KMS-11 (cell line): ENCODE measurements around the gene NSUN2.
"Not testable (repeated sequence)": the region's sequence is repeated elsewhere in the genome, so short reads cannot be mapped to it uniquely, and the experiment has no call there.

Experiments used
- H2AFZ ChIP-seq: fragments of 200-600 bp; sonication (generic); 2 replicates; pipeline ENCODE4 v1.6.1; 2016; ENCODE audit warnings: antibody characterized with exemption, mixed run types, low read depth
- H3K27ac ChIP-seq: fragments of 200-600 bp; sonication (generic); 2 replicates; pipeline ENCODE4 v1.6.1; 2016; ENCODE audit warnings: mild to moderate bottlenecking, mixed run types
- H3K27me3 ChIP-seq: fragments of 200-600 bp; sonication (generic); 2 replicates; pipeline ENCODE4 v1.6.1; 2017; ENCODE audit warnings: mild to moderate bottlenecking, low read depth, mixed run types, moderate library complexity; ENCODE audit not compliant: insufficient read depth
- H3K36me3 ChIP-seq: fragments of 200-600 bp; sonication (generic); 2 replicates; pipeline ENCODE4 v1.6.1; 2017; ENCODE audit warnings: mild to moderate bottlenecking, mixed run types; ENCODE audit not compliant: insufficient read depth
- H3K4me1 ChIP-seq: fragments of 200-600 bp; sonication (generic); 2 replicates; pipeline ENCODE4 v1.6.1; 2016; ENCODE audit warnings: mild to moderate bottlenecking, low read depth, mixed run types; ENCODE audit not compliant: poor library complexity, severe bottlenecking
- H3K4me2 ChIP-seq: fragments of 200-600 bp; sonication (generic); 2 replicates; pipeline ENCODE4 v1.7.0; 2016; ENCODE audit warnings: mild to moderate bottlenecking, mixed run types
- H3K4me3 ChIP-seq: fragments of 200-600 bp; sonication (generic); IDR thresholded peaks from 2 replicates; pipeline ENCODE4 v1.6.1; 2017; ENCODE audit warnings: low read depth, low read length, mixed read lengths; ENCODE audit not compliant: insufficient read depth
- H3K79me2 ChIP-seq: fragments of 200-600 bp; sonication (generic); 2 replicates; pipeline ENCODE4 v1.6.1; 2016; ENCODE audit warnings: low read depth, mixed run types; ENCODE audit not compliant: insufficient read depth
- H3K9ac ChIP-seq: fragments of 200-600 bp; sonication (generic); 2 replicates; pipeline ENCODE4 v1.6.1; 2016; ENCODE audit warnings: mild to moderate bottlenecking, mixed run types
- H4K20me1 ChIP-seq: fragments of 200-600 bp; sonication (generic); 2 replicates; pipeline ENCODE4 v1.6.1; 2016; ENCODE audit warnings: mild to moderate bottlenecking, mixed run types; ENCODE audit not compliant: insufficient read depth
- TF ChIP-seq, protein P1 (sequence below): fragments of 200-600 bp; sonication (generic); conservative IDR thresholded peaks from 2 replicates; pipeline ENCODE4 v1.6.1; 2017; ENCODE audit warnings: low read depth, mild to moderate bottlenecking, antibody characterized with exemption, low read length, moderate library complexity, mixed read lengths

The NSUN2 gene

DNA sequence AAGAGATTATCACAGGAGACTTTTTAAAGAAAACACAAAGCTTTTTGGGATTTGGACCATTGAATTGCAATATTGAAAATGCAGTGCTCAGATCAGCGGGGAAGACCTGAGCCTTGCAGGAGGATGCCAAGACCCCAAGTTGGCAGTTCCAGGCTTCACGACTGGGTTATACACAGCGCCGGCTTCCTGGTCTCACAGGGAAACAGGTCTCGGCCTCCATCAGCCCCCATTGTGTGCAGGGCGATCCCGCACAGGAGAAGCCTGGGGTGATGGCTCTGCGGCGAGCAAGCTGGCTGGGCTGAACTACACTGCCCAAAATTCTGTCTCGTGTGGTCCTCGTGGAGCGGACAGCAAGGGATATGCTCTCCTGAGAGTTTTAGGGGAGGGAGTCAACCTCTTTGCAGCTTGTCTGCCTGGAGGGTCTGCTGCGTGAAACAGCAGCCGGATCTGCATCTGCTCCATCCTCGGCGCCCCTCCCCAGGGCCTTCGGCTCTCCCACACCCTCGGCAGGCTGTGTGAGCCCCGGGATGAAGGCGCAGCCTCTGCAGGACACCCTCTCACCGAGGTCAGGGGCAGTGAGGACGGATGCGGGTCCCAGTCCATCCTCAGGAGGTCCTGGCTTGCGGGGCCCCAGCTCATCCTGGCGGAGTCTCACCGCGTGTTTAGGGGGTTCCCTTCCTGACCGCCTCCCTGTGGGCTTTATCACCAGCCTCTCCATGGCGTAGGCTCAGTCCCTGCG is 60.6 kb downstream of the NSUN2 start:
- H3K4me2 ChIP-seq: no peak overlapping the region
- no peaks in the 10 kb centered on the region for H4K20me1 ChIP-seq
- no peak overlapping the region for H3K9ac ChIP-seq
- H3K4me1 ChIP-seq: peaks cover 7% of the 10 kb centered on the region
- H3K36me3 ChIP-seq: no peaks in the 10 kb centered on the region
- TF ChIP-seq, protein P1, sequence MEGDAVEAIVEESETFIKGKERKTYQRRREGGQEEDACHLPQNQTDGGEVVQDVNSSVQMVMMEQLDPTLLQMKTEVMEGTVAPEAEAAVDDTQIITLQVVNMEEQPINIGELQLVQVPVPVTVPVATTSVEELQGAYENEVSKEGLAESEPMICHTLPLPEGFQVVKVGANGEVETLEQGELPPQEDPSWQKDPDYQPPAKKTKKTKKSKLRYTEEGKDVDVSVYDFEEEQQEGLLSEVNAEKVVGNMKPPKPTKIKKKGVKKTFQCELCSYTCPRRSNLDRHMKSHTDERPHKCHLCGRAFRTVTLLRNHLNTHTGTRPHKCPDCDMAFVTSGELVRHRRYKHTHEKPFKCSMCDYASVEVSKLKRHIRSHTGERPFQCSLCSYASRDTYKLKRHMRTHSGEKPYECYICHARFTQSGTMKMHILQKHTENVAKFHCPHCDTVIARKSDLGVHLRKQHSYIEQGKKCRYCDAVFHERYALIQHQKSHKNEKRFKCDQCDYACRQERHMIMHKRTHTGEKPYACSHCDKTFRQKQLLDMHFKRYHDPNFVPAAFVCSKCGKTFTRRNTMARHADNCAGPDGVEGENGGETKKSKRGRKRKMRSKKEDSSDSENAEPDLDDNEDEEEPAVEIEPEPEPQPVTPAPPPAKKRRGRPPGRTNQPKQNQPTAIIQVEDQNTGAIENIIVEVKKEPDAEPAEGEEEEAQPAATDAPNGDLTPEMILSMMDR: no peak
- no peaks in the 10 kb centered on the region for H3K27me3 ChIP-seq
- no peak overlapping the region for H3K4me3 ChIP-seq
- H2AFZ ChIP-seq: no peak overlapping the region
- H3K79me2 ChIP-seq: no peaks in the 10 kb centered on the region
- no peak overlapping the region for H3K27ac ChIP-seq

GRCh38 chr5:6571607-6572006 is 61.2 kb downstream of the NSUN2 start:
- H3K27me3 ChIP-seq, H3K79me2 ChIP-seq, H3K9ac ChIP-seq, H3K4me3 ChIP-seq, H3K27ac ChIP-seq, H3K4me2 ChIP-seq, H3K36me3 ChIP-seq, H3K4me1 ChIP-seq, H2AFZ ChIP-seq, H4K20me1 ChIP-seq: not testable (repeated sequence)

- no peaks in the 10 kb centered on the region for H3K36me3 ChIP-seq
These were observed 62.3 kb downstream of the NSUN2 start for GRCh38 chr5:6570530-6570929.

DNA sequence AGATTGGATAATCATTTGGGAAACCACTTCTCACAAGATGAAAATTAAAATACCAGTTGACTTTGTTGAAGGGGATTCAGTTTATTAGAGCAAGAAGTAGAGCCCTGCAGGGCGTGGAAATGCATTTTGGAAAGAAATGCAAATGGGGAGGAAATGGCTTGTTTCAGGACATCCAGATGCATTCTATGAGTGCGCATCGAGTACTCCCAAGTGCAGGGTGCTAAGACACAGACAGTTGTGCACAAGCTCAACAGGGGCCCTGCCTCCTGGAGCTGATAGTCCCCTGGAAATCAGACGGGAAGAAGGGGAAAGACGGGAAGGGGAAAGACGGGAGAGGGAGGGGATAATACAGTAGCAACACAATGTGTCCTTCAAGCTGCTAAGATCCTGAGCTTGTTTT is 64.0 kb downstream of the NSUN2 start:
- Histone ChIP-seq H3K4me1 (no peaks in the 10 kb centered on the region), H4K20me1 (no peaks in the 10 kb centered on the region), H3K36me3 (no peaks in the 10 kb centered on the region), H3K4me2 (no peak overlapping the region), H3K79me2 (no peaks in the 10 kb centered on the region), H3K4me3 (no peak overlapping the region), H3K9ac (no peak overlapping the region), H2AFZ (no peak overlapping the region), H3K27ac (no peak overlapping the region), H3K27me3 (no peaks in the 10 kb centered on the region)
- TF ChIP-seq, protein P1: no peak

More at GRCh38 chr5:6570530-6570929, 62.3 kb downstream of the NSUN2 start:
- H3K27ac ChIP-seq: no peak overlapping the region
- no peaks in the 10 kb centered on the region for H3K27me3 ChIP-seq
- H2AFZ ChIP-seq: no peak overlapping the region
- H3K4me2 ChIP-seq: no peak overlapping the region
- no peaks in the 10 kb centered on the region for H3K4me1 ChIP-seq
- TF ChIP-seq, protein P1: no peak
- H4K20me1 ChIP-seq: no peaks in the 10 kb centered on the region
- H3K79me2 ChIP-seq: no peaks in the 10 kb centered on the region
- H3K9ac ChIP-seq: no peak overlapping the region
- H3K4me3 ChIP-seq: no peak overlapping the region

GRCh38 chr5:6568383-6568782 is 64.5 kb downstream of the NSUN2 start:
- H3K9ac ChIP-seq: no peak overlapping the region
- TF ChIP-seq, protein P1: no peak
- no peak overlapping the region for H2AFZ ChIP-seq
- no peaks in the 10 kb centered on the region for H3K27me3 ChIP-seq
- H3K27ac ChIP-seq: no peak overlapping the region
- H3K79me2 ChIP-seq: no peaks in the 10 kb centered on the region
- no peak overlapping the region for H3K4me3 ChIP-seq
- no peaks in the 10 kb centered on the region for H3K36me3 ChIP-seq
- H4K20me1 ChIP-seq: no peaks in the 10 kb centered on the region
- H3K4me2 ChIP-seq: no peak overlapping the region
- no peaks in the 10 kb centered on the region for H3K4me1 ChIP-seq
